ENCODE data around the gene SLF1. TPM values are rescaled to one million over a fixed set of nuclear protein-coding genes. Genes with fewer than 3 reads are reported as not detected.
A peak's percentile ranks its signal among the peaks of the same experiment; 100 is the strongest.

The SLF1 gene
- total RNA-seq, 1 donor from 2014 or later = 5.3 TPM

DNA sequence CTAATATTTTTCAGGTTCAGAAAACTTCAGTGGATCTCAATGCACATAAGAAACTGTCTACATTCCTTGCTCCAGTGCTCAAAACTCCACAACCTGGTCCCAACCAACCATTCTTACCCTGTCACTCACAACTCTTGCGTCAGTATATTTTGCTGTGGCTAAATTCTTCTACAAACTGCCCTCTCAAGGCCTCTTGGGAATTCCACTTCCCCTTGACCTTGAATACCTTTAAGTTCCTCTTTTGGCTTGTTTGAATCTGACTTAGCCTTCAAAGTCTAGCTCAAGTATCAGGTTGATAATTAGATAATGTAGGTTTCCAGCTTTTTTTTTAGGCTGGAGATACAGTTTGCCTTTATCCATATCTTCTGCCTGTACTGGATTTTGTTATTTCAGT lies 128.3 kb downstream of the SLF1 start:
- peaks cover 2% of the 10 kb centered on the region for H3K36me3 Mint-ChIP-seq (ENCODE audit: low read depth, unreplicated experiment)
- Histone ChIP-seq H3K9me3 (ENCODE audit: insufficient read depth, low read depth, low read length) (no peaks in the 10 kb centered on the region), H3K4me3 (ENCODE audit: insufficient read depth, low read depth, low read length) (no peak overlapping the region), H3K27ac (ENCODE audit: low read depth, low read length) (peak overlapping the region; percentile 20), H3K79me2 (ENCODE audit: insufficient read depth, low read length) (no peaks in the 10 kb centered on the region), H3K36me3 (ENCODE audit: insufficient read depth, low read length) (no peaks in the 10 kb centered on the region), H3K4me2 (ENCODE audit: low read length) (no peak overlapping the region), H4K20me1 (ENCODE audit: insufficient read depth, low read length) (no peaks in the 10 kb centered on the region), H2AFZ (ENCODE audit: low read depth, low read length) (no peak overlapping the region), H3K4me1 (ENCODE audit: insufficient read depth, low read length) (no peaks in the 10 kb centered on the region), H3K9ac (ENCODE audit: low read length) (no peak overlapping the region), H3K27me3 (ENCODE audit: insufficient read depth, low read length) (no peaks in the 10 kb centered on the region)
- H3K4me1 Mint-ChIP-seq (ENCODE audit: low read depth, unreplicated experiment) = peaks cover 20% of the 10 kb centered on the region
- no peak overlapping the region for H3K4me3 Mint-ChIP-seq (ENCODE audit: unreplicated experiment)
- no peaks in the 10 kb centered on the region for H3K27me3 Mint-ChIP-seq (ENCODE audit: low read depth, unreplicated experiment)
- no peak overlapping the region for H3K27ac Mint-ChIP-seq (ENCODE audit: unreplicated experiment)
- FAIRE-seq (no peak), DNase-seq (ENCODE audit: low read depth) (peak; percentile 56)
- H3K9me3 Mint-ChIP-seq (ENCODE audit: unreplicated experiment) = no peaks in the 10 kb centered on the region
- TF ChIP-seq, protein P1, sequence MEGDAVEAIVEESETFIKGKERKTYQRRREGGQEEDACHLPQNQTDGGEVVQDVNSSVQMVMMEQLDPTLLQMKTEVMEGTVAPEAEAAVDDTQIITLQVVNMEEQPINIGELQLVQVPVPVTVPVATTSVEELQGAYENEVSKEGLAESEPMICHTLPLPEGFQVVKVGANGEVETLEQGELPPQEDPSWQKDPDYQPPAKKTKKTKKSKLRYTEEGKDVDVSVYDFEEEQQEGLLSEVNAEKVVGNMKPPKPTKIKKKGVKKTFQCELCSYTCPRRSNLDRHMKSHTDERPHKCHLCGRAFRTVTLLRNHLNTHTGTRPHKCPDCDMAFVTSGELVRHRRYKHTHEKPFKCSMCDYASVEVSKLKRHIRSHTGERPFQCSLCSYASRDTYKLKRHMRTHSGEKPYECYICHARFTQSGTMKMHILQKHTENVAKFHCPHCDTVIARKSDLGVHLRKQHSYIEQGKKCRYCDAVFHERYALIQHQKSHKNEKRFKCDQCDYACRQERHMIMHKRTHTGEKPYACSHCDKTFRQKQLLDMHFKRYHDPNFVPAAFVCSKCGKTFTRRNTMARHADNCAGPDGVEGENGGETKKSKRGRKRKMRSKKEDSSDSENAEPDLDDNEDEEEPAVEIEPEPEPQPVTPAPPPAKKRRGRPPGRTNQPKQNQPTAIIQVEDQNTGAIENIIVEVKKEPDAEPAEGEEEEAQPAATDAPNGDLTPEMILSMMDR (IDR thresholded peaks at IDR 0.05; ENCODE audit: insufficient read depth, low read depth, low read length) = no peak
- TF ChIP-seq EZH2 (IDR thresholded peaks at IDR 0.05; ENCODE audit: insufficient read depth, low read length) = no peak

Other genes with a start within 250 kb of the SLF1 start
- gene KIAA0825, start 65 bp upstream of the SLF1 start, total RNA-seq = 2.5 and 2.9 TPM in 2 replicates